Activated CD8-positive, alpha-beta T cell treated with anti-CD3 and anti-CD28 coated beads for 36 hours (primary cell): ENCODE data around the gene EFCAB6. TPM values are rescaled to one million over a fixed set of nuclear protein-coding genes. Genes with fewer than 3 reads are reported as not detected.

Experiments used
- ATAC-seq: fragments of 200-7000 bp; cut with Tn5 transposase; one replicate; pipeline ENCODE4 v1.10.0; 2021; ENCODE audit warnings: mild to moderate bottlenecking, moderate library complexity
- CTCF ChIA-PET: fragments of 350-600 bp; sonication (Branson Sonifier 250); formaldehyde crosslinking; loops from one replicate; lab custom pipeline; 2021; ENCODE audit warnings: antibody characterized with exemption; lab: Charles Lee
- POLR2A ChIA-PET: fragments of 350-600 bp; sonication (Branson Sonifier 250); formaldehyde crosslinking; loops from one replicate; lab custom pipeline; 2021; ENCODE audit warnings: antibody characterized with exemption; lab: Charles Lee
- DNase-seq: peaks from one replicate; pipeline ENCODE4 v3.0.0-alpha.2; 2020
- H3K27ac Mint-ChIP-seq: one replicate; pipeline ENCODE4 v1.8.0; 2021; ENCODE audit warnings: mild to moderate bottlenecking, mixed read lengths
- H3K27me3 Mint-ChIP-seq: one replicate; pipeline ENCODE4 v1.8.0; 2021; ENCODE audit warnings: mixed read lengths
- H3K36me3 Mint-ChIP-seq: one replicate; pipeline ENCODE4 v1.8.0; 2021; ENCODE audit warnings: low read depth, mixed read lengths
- H3K4me1 Mint-ChIP-seq: one replicate; pipeline ENCODE4 v1.8.0; 2021; ENCODE audit warnings: low read depth, mixed read lengths
- H3K4me3 Mint-ChIP-seq: one replicate; pipeline ENCODE4 v1.8.0; 2021; ENCODE audit warnings: mild to moderate bottlenecking, moderate library complexity, mixed read lengths
- H3K9me3 Mint-ChIP-seq: one replicate; pipeline ENCODE4 v1.8.0; 2021; ENCODE audit warnings: mixed read lengths
- CTCF ChIP-seq: fragments of 200-600 bp; IDR thresholded peaks from one replicate; pipeline ENCODE4 v1.8.0; 2022; ENCODE audit warnings: antibody characterized with exemption, mild to moderate bottlenecking
- intact Hi-C: fragments of 100-400 bp; cut with micrococcal nuclease; formaldehyde crosslinking; loops from one replicate; pipeline ENCODE4 v1.10.0; 2022
- total RNA-seq, 2 experiments: library from RNA; stranded (reverse); gene quantifications; one replicate each; pipeline ENCODE4 v1.2.3, GENCODE V29; 2021

Gene EFCAB6
- total RNA-seq, 2 experiments from 2014 or later, result 0.16 to 0.29 TPM

DNA sequence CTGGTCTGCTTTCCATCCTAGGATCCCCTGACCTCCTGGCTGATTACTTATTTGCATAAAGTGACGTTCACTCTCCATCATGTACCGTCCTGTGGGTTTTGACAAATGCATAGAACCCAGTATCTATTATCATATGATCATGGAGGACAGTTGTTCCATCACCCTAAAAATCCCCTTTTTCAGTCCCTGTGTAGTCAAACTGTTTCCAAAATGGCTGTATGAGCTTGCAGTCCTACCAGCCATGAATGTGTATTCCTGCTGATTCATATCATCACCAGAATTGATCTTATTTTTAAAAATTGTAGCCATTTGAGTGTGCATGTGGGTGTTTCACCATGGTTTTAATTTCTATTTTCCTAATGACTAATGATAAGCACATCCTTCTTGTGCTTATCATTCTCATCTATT is 291.5 kb downstream of the EFCAB6 start:
- ChIA-PET POLR2A (interaction anchor here (0.7 kb wide), 1 partner anchor 174 kb away, joined by 3 read pairs; no protein-coding TSS in a partner anchor), CTCF (interaction anchor here (1.1 kb wide), 1 partner anchor 135 kb away, joined by 3 read pairs; no protein-coding TSS in a partner anchor)
- Mint-ChIP-seq H3K4me1 (peaks cover 10% of the 10 kb centered on the region), H3K27me3 (no peaks in the 10 kb centered on the region), H3K9me3 (no peaks in the 10 kb centered on the region), H3K27ac (no peak overlapping the region), H3K4me3 (no peak overlapping the region), H3K36me3 (no peaks in the 10 kb centered on the region)
- peak; percentile 86 for ATAC-seq
- TF ChIP-seq CTCF, result no peak
- no peak for DNase-seq
- intact Hi-C loops, result no loop called here

DNA sequence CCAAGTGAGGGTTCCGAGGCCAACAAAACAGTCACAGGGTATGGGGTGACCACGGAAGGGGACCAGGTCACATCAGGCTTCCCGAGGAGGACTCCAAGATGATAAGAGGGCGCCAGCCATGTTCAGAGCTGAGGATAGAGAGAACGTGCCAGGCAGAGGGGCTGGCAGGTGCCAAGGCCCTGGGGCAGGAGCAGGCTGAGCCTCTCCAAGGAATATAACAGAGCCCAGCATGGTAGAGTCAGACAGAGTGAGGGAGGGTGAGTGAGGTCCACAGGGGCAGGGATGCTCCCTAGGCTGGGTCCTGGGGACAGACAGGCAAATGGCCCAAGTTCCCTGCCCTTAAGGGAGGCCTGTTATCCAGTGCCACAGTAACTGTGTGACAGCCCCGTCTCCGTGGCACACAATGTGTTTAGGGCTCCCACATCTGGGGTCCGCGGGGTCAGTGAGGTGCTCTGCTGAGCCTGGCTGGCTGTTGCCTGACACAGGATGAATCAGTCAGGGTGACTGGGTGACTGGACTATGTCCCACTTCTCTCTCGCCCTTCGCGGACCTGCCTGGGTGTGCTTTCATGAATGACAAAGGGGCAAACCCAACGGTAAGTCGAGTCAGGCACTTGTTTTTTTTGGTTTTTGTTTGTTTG is 295.0 kb downstream of the EFCAB6 start:
- Mint-ChIP-seq H3K4me3 (no peak overlapping the region), H3K27me3 (no peaks in the 10 kb centered on the region), H3K36me3 (no peaks in the 10 kb centered on the region), H3K4me1 (peaks cover 10% of the 10 kb centered on the region), H3K27ac (no peak overlapping the region), H3K9me3 (no peaks in the 10 kb centered on the region)
- intact Hi-C loops, result no loop called here
- ATAC-seq (no peak), DNase-seq (no peak)
- no peak for TF ChIP-seq CTCF
- POLR2A ChIA-PET, result no interaction called here
- CTCF ChIA-PET, result no interaction called here

- no peak for ATAC-seq
- Mint-ChIP-seq H3K4me3 (no peak overlapping the region), H3K36me3 (no peaks in the 10 kb centered on the region), H3K27me3 (no peaks in the 10 kb centered on the region), H3K4me1 (peaks cover 10% of the 10 kb centered on the region), H3K27ac (no peak overlapping the region), H3K9me3 (no peaks in the 10 kb centered on the region)
- no peak for TF ChIP-seq CTCF
- intact Hi-C loops, result no loop called here
- POLR2A ChIA-PET, result no interaction called here
- CTCF ChIA-PET, result no interaction called here
- DNase-seq, result no peak
These were observed 295.7 kb downstream of the EFCAB6 start for GRCh38 chr22:43516386-43516785.

- H3K36me3 Mint-ChIP-seq, result no peaks in the 10 kb centered on the region
- no peak for ATAC-seq
- H3K4me1 Mint-ChIP-seq, result peaks cover 7% of the 10 kb centered on the region
- H3K27me3 Mint-ChIP-seq, result no peaks in the 10 kb centered on the region
- no peak for DNase-seq
- H3K27ac Mint-ChIP-seq, result no peak overlapping the region
- CTCF ChIA-PET, result no interaction called here
- no peak for TF ChIP-seq CTCF
- no peak overlapping the region for H3K4me3 Mint-ChIP-seq
- intact Hi-C loops, result no loop called here
- no peaks in the 10 kb centered on the region for H3K9me3 Mint-ChIP-seq
- POLR2A ChIA-PET, result no interaction called here
These were observed 296.2 kb downstream of the EFCAB6 start for GRCh38 chr22:43515902-43516301.

- no peaks in the 10 kb centered on the region for H3K36me3 Mint-ChIP-seq
- POLR2A ChIA-PET, result no interaction called here
- CTCF ChIA-PET, result no interaction called here
- no peak for TF ChIP-seq CTCF
- ATAC-seq (no peak), DNase-seq (no peak)
- H3K27ac Mint-ChIP-seq, result no peak overlapping the region
- no peaks in the 10 kb centered on the region for H3K27me3 Mint-ChIP-seq
- peaks cover 2% of the 10 kb centered on the region for H3K4me1 Mint-ChIP-seq
- no peak overlapping the region for H3K4me3 Mint-ChIP-seq
- intact Hi-C loops, result no loop called here
- H3K9me3 Mint-ChIP-seq, result no peaks in the 10 kb centered on the region
These were observed 296.7 kb downstream of the EFCAB6 start for GRCh38 chr22:43515411-43515810.
